Measurements from ENCODE around the gene MT1H.
"Not testable (repeated sequence)": the region's sequence is repeated elsewhere in the genome, so short reads cannot be mapped to it uniquely, and the experiment has no call there.

Gene MT1H

GRCh38 chr16:56669005-56669839, at the start of gene MT1H:
TSS of gene MT1H (plus strand) at chr16:56669814. CDS start at chr16:56669885, 71 bp downstream.
- DNase-seq (ENCODE audit: low spot score), result no peak

- DNase-seq (ENCODE audit: low spot score), result no peak
Observed at GRCh38 chr16:56620339-56620897, 49.2 kb upstream of the MT1H start.

GRCh38 chr16:56621665-56622445, 47.8 kb upstream of the MT1H start:
- DNase-seq (ENCODE audit: low spot score), result not testable (repeated sequence)

GRCh38 chr16:56623184-56623583, 46.4 kb upstream of the MT1H start:
- not testable (repeated sequence) for DNase-seq (ENCODE audit: low spot score)

GRCh38 chr16:56623637-56624036, 46.0 kb upstream of the MT1H start:
- DNase-seq (ENCODE audit: low spot score), result no peak

- peak; percentile 91 for DNase-seq (ENCODE audit: low spot score)
Observed at GRCh38 chr16:56625140-56625942, 44.3 kb upstream of the MT1H start, which contains the start of gene MT1E. TSS of gene MT1E (plus strand) at chr16:56625781. CDS start at chr16:56625852, 71 bp downstream.

GRCh38 chr16:56625943-56626654, 43.5 kb upstream of the MT1H start:
- DNase-seq (ENCODE audit: low spot score), result peak; percentile 81

GRCh38 chr16:56626685-56627084, 42.9 kb upstream of the MT1H start:
- DNase-seq (ENCODE audit: low spot score), result no peak

- DNase-seq (ENCODE audit: low spot score), result no peak
Observed at GRCh38 chr16:56628486-56629350, 40.9 kb upstream of the MT1H start.

GRCh38 chr16:56629531-56629930, 40.1 kb upstream of the MT1H start:
- no peak for DNase-seq (ENCODE audit: low spot score)

GRCh38 chr16:56630134-56630533, 39.5 kb upstream of the MT1H start:
- no peak for DNase-seq (ENCODE audit: low spot score)

- no peak for DNase-seq (ENCODE audit: low spot score)
Observed at GRCh38 chr16:56631197-56631596, 38.4 kb upstream of the MT1H start.

- no peak for DNase-seq (ENCODE audit: low spot score)
Observed at GRCh38 chr16:56631832-56632155, 37.8 kb upstream of the MT1H start.

GRCh38 chr16:56632156-56632847, 37.3 kb upstream of the MT1H start, which contains the start of gene MT1M:
TSS of gene MT1M (plus strand) at chr16:56632659. CDS start at chr16:56632732, 73 bp downstream.
- DNase-seq (ENCODE audit: low spot score), result peak; percentile 63

GRCh38 chr16:56632848-56633365, 36.7 kb upstream of the MT1H start:
- DNase-seq (ENCODE audit: low spot score), result no peak

- no peak for DNase-seq (ENCODE audit: low spot score)
Observed at GRCh38 chr16:56633535-56633934, 36.1 kb upstream of the MT1H start.

GRCh38 chr16:56634715-56635440, 34.7 kb upstream of the MT1H start:
- no peak for DNase-seq (ENCODE audit: low spot score)

GRCh38 chr16:56635441-56635967, 34.1 kb upstream of the MT1H start:
- DNase-seq (ENCODE audit: low spot score), result no peak
